Right atrium auricular region (tissue), 2 donors: Measurements from ENCODE around the gene OGFOD2. TPM values are rescaled to one million over a fixed set of nuclear protein-coding genes. Genes with fewer than 3 reads are reported as not detected.

Experiments used
- DNase-seq: peaks from one replicate; pipeline ENCODE4 v3.0.0-alpha.2; 2019; ENCODE audit warnings: low spot score
- H3K27ac ChIP-seq, 2 donors: fragments of 200-600 bp; sonication (generic); 1 replicate in 1 of 2; 2 replicates in 1 of 2; pipeline ENCODE4 v1.5.1; 2016 to 2019
- H3K27me3 ChIP-seq, 2 donors: fragments of 200-600 bp; sonication (generic); one replicate each; pipeline versions ENCODE4 v1.5.1 to v1.6.0; 2017 to 2019
- H3K36me3 ChIP-seq: fragments of 200-600 bp; sonication (generic); one replicate; pipeline ENCODE4 v1.5.1; 2016
- H3K4me1 ChIP-seq, 2 donors: fragments of 200-600 bp; sonication (generic); one replicate each; pipeline versions ENCODE4 v1.5.1 to v1.6.0; 2017 to 2019
- H3K4me3 ChIP-seq, 2 donors: fragments of 200-600 bp; sonication (generic); 1 replicate in 1 of 2; 2 replicates in 1 of 2; pipeline ENCODE4 v1.5.1; 2017 to 2019; ENCODE audit warnings: mild to moderate bottlenecking in 1 of 2, moderate library complexity in 1 of 2
- H3K9me3 ChIP-seq, 2 donors: fragments of 200-600 bp; sonication (generic); one replicate each; pipeline ENCODE4 v1.5.1; 2019
- total RNA-seq, 2 donors: library from RNA; depleted of rRNA; stranded (reverse); fragments of >200 nt; gene quantifications; one replicate each; pipeline ENCODE4 v1.1.0, GENCODE V29; 2016
- TF ChIP-seq, protein P1 (sequence below), 2 donors: fragments of 200-600 bp; sonication (generic); IDR thresholded peaks; one replicate each; pipeline ENCODE4 v1.5.1; 2019; ENCODE audit warnings: antibody characterized with exemption in 2 of 2

OGFOD2 gene
- total RNA-seq, 2 donors from 2014 or later, result 4.9 to 6.8 TPM

DNA sequence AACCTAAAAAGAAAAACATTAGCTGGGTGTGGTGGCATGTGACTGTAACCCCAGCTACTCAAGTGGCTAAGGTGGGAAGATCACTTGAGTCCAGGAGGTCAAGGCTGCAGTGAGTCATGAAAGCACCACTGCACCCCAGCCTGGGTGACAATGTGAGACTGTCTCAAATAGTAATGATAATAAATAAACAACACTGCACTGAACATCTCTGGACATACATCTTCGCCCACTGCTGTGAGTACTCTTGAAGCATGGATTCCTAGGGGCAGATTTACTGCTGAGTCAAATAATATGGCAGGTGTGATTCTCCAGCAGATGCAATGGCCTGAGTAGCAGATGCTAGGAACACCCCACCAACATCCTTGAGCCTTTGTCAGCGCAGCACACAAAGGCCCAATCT, 32.4 kb upstream of the OGFOD2 start:
- Histone ChIP-seq H3K9me3 (no peaks in the 10 kb centered on the region), H3K27me3 (no peaks in the 10 kb centered on the region), H3K36me3 (no peaks in the 10 kb centered on the region), H3K27ac (peak overlapping the region in 1 of 2 donors; percentile 38), H3K4me1 (peaks cover 0 to 54% of the 10 kb centered on the region in 2 donors), H3K4me3 (no peak overlapping the region)
- TF ChIP-seq, protein P1, sequence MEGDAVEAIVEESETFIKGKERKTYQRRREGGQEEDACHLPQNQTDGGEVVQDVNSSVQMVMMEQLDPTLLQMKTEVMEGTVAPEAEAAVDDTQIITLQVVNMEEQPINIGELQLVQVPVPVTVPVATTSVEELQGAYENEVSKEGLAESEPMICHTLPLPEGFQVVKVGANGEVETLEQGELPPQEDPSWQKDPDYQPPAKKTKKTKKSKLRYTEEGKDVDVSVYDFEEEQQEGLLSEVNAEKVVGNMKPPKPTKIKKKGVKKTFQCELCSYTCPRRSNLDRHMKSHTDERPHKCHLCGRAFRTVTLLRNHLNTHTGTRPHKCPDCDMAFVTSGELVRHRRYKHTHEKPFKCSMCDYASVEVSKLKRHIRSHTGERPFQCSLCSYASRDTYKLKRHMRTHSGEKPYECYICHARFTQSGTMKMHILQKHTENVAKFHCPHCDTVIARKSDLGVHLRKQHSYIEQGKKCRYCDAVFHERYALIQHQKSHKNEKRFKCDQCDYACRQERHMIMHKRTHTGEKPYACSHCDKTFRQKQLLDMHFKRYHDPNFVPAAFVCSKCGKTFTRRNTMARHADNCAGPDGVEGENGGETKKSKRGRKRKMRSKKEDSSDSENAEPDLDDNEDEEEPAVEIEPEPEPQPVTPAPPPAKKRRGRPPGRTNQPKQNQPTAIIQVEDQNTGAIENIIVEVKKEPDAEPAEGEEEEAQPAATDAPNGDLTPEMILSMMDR (IDR thresholded peaks at IDR 0.05), result no peak
- DNase-seq, result no peak

DNA sequence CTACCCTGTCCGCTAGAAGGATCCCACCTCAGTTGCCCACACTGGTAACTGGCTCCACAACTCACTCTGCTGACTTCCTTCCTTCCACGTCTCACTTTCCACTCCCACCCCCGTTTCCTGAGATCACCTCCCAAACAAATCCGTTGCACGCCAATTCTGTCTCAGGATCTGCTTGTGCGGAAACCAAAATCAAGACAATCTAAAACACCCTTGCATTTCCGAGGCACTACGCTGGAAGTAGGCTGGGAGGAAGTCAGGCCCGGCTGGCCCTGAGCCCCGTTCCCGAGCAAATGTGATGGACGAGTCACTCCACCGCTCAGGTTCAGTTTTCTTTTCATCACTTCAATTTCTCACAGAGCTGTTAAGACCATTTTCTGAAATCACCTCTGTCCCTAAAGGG, 31.8 kb upstream of the OGFOD2 start:
- no peak for DNase-seq
- TF ChIP-seq, protein P1 (IDR thresholded peaks at IDR 0.05), result no peak
- Histone ChIP-seq H3K4me3 (no peak overlapping the region), H3K27ac (peak overlapping the region; percentile 23 to 38), H3K36me3 (no peaks in the 10 kb centered on the region), H3K9me3 (no peaks in the 10 kb centered on the region), H3K4me1 (peaks cover 0 to 60% of the 10 kb centered on the region in 2 donors), H3K27me3 (no peaks in the 10 kb centered on the region)

DNA sequence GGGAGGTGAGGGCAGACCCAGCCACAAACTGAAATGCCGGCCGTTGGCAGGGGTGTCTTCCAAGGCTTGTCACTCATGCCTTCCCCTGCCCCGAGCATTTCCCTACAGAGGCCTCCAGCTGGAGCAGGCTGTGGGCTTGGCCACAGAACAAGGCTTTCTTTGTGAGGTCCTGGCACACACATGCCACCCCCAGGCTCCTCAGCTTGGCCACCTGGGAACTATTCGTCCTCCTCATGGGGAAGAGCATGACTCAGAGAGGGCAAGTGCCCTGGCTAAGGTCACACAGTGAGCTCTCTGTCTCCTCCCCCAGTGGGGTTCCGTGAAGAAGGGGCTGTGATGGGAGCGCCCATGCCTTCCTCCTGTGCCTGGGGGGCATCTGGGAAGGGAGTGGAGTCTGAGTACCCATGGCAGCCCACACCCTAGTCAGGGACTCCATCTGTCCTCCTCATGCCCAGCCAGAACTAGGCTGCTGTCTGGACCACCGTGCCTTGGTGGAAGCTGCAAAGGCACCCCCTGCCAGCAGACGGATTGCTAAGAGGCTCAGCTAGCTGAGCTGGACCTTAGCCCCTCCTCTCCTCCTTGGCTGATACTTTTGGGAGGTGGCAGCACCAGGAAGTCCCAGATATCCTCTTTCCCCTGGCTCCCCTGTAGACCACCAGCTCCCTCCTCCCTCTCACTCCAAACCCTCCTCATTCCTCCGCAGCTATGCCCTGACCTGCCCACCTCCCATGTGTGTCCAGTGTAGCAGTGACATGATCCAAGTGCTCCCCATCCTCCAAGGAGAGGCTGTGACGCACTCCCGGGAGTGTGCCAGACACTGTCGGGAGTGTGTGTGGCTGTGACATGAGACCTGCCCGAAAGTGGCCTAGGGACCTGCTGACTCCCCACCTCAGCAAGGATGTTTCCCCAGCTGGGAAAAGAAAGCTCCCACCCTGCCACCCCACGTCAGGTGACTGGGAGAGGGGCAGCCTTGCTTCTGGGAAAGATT, 30.1 kb upstream of the OGFOD2 start:
- H3K27me3 ChIP-seq, result no peaks in the 10 kb centered on the region
- TF ChIP-seq, protein P1 (IDR thresholded peaks at IDR 0.05), result no peak
- DNase-seq, result no peak
- no peak overlapping the region for H3K27ac ChIP-seq
- no peaks in the 10 kb centered on the region for H3K36me3 ChIP-seq
- no peak overlapping the region for H3K4me3 ChIP-seq
- H3K9me3 ChIP-seq, result no peaks in the 10 kb centered on the region
- H3K4me1 ChIP-seq, result peaks cover 0 to 62% of the 10 kb centered on the region in 2 donors

DNA sequence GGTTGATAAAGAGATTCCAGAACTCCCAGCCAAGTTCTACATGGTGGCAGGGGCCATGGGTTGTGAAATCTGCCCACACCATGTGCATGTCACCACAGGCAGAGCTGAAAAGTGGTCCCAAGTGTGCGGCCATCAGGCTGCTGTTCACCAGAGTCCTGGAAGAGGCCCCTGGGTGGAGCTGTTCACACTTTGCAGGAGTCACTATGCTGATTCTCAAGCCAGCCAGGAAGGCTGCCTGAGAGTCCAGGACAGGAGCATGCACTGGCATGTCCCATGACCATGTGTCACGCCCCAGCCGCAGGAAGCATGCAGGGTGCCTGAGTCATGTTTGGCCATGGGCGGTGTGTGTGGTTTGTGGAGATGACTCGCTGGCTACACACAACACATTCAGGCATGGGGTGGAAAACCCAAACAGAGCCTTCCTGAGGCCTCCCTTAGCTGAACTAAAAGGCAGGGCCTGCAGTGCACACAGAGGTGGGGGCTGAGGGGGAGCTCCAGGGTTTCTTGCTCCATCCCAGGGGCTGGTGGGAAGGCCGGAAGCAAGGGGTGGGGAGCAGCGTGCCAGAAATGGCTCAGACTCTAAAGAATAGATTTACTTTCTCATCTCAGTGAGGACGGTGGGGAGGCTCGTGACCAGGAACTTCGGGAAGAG, 28.2 kb upstream of the OGFOD2 start:
- DNase-seq, result peak; percentile 96
- no peaks in the 10 kb centered on the region for H3K36me3 ChIP-seq
- TF ChIP-seq, protein P1 (IDR thresholded peaks at IDR 0.05), result peak in 1 of 2 donors; percentile 49
- peak overlapping the region; percentile 62 to 72 for H3K27ac ChIP-seq
- peaks cover 0 to 53% of the 10 kb centered on the region in 2 donors for H3K4me1 ChIP-seq
- no peaks in the 10 kb centered on the region for H3K27me3 ChIP-seq
- H3K9me3 ChIP-seq, result no peaks in the 10 kb centered on the region
- H3K4me3 ChIP-seq, result no peak overlapping the region

DNA sequence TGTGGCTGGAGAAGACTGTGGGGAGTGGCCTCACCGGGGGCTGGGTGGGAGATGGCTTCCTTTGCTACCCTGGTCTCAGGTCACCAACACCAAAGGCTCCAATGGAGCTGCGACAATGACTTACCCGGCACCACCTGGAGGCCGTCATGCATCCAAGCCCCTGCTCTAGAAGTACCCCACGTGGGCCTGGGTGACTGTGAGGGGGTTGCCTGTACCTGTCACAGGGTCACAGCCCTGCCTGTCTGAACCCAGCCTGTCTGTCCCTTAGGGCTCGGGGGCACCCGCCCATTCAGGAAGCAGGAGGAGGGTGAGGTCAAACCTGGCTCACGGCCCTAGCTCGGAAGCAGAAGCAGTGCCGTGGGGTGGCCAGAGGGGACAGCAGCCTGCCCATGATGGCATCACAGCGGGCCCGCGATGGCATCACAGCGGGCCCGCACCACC, 27.7 kb upstream of the OGFOD2 start:
- Histone ChIP-seq H3K27me3 (no peaks in the 10 kb centered on the region), H3K4me1 (peaks cover 0 to 49% of the 10 kb centered on the region in 2 donors), H3K4me3 (no peak overlapping the region), H3K36me3 (no peaks in the 10 kb centered on the region), H3K9me3 (no peaks in the 10 kb centered on the region), H3K27ac (peak overlapping the region; percentile 62 to 72)
- TF ChIP-seq, protein P1 (IDR thresholded peaks at IDR 0.05), result peak in 1 of 2 donors; percentile 28
- peak; percentile 69 for DNase-seq
